ENCODE data around the gene TMEM215.

The TMEM215 gene

GRCh38 chr9:32783168-32783891 is at the start of gene TMEM215:
Gene TMEM215, plus strand, starts transcription at chr9:32783540. Its CDS starts 644 bp downstream, at chr9:32784184.
- H3K4me3 ChIP-seq (ENCODE audit: low read length) = peak within 1 kb of the TSS; percentile 89
- H3K4me1 ChIP-seq (ENCODE audit: control insufficient read depth, low read depth, low read length) = no peaks in the 10 kb centered on the region

GRCh38 chr9:32735476-32735875 is 47.9 kb upstream of the TMEM215 start:
- H3K27ac ChIP-seq (ENCODE audit: low read length) = no peak overlapping the region
- H3K36me3 ChIP-seq (ENCODE audit: control insufficient read depth, low read depth, low read length) = no peaks in the 10 kb centered on the region
- no peaks in the 10 kb centered on the region for H3K27me3 ChIP-seq (ENCODE audit: control insufficient read depth, insufficient read depth, low read length)
- H3K9ac ChIP-seq (ENCODE audit: low read length) = no peak overlapping the region
- no peaks in the 10 kb centered on the region for H3K9me3 ChIP-seq (ENCODE audit: control insufficient read depth, low read depth, low read length)
- no peaks in the 10 kb centered on the region for H3K4me1 ChIP-seq (ENCODE audit: control insufficient read depth, low read depth, low read length)
- no peak overlapping the region for H3K4me3 ChIP-seq (ENCODE audit: low read length)

More at GRCh38 chr9:32783168-32783891, at the start of gene TMEM215:
- Histone ChIP-seq H3K9ac (ENCODE audit: low read length) (peak within 1 kb of the TSS; percentile 28), H3K27me3 (ENCODE audit: control insufficient read depth, insufficient read depth, low read length) (peaks cover 80% of the 10 kb centered on the region), H3K36me3 (ENCODE audit: control insufficient read depth, low read depth, low read length) (no peaks in the 10 kb centered on the region), H3K27ac (ENCODE audit: low read length) (no peak within 1 kb of the TSS), H3K9me3 (ENCODE audit: control insufficient read depth, low read depth, low read length) (no peaks in the 10 kb centered on the region)

GRCh38 chr9:32737378-32737777 is 46.0 kb upstream of the TMEM215 start:
- Histone ChIP-seq H3K9me3 (ENCODE audit: control insufficient read depth, low read depth, low read length) (no peaks in the 10 kb centered on the region), H3K36me3 (ENCODE audit: control insufficient read depth, low read depth, low read length) (no peaks in the 10 kb centered on the region), H3K27me3 (ENCODE audit: control insufficient read depth, insufficient read depth, low read length) (no peaks in the 10 kb centered on the region), H3K27ac (ENCODE audit: low read length) (no peak overlapping the region), H3K4me1 (ENCODE audit: control insufficient read depth, low read depth, low read length) (no peaks in the 10 kb centered on the region), H3K9ac (ENCODE audit: low read length) (no peak overlapping the region), H3K4me3 (ENCODE audit: low read length) (no peak overlapping the region)

GRCh38 chr9:32738501-32739172 is 44.7 kb upstream of the TMEM215 start:
- no peaks in the 10 kb centered on the region for H3K9me3 ChIP-seq (ENCODE audit: control insufficient read depth, low read depth, low read length)
- H3K4me1 ChIP-seq (ENCODE audit: control insufficient read depth, low read depth, low read length) = no peaks in the 10 kb centered on the region
- H3K4me3 ChIP-seq (ENCODE audit: low read length) = no peak overlapping the region
- no peaks in the 10 kb centered on the region for H3K36me3 ChIP-seq (ENCODE audit: control insufficient read depth, low read depth, low read length)
- no peaks in the 10 kb centered on the region for H3K27me3 ChIP-seq (ENCODE audit: control insufficient read depth, insufficient read depth, low read length)
- H3K9ac ChIP-seq (ENCODE audit: low read length) = no peak overlapping the region
- no peak overlapping the region for H3K27ac ChIP-seq (ENCODE audit: low read length)

GRCh38 chr9:32741706-32742105 is 41.6 kb upstream of the TMEM215 start:
- Histone ChIP-seq H3K9me3 (ENCODE audit: control insufficient read depth, low read depth, low read length) (no peaks in the 10 kb centered on the region), H3K4me1 (ENCODE audit: control insufficient read depth, low read depth, low read length) (no peaks in the 10 kb centered on the region), H3K36me3 (ENCODE audit: control insufficient read depth, low read depth, low read length) (no peaks in the 10 kb centered on the region), H3K4me3 (ENCODE audit: low read length) (no peak overlapping the region), H3K27me3 (ENCODE audit: control insufficient read depth, insufficient read depth, low read length) (no peaks in the 10 kb centered on the region), H3K27ac (ENCODE audit: low read length) (no peak overlapping the region), H3K9ac (ENCODE audit: low read length) (no peak overlapping the region)

GRCh38 chr9:32742296-32742695 is 41.0 kb upstream of the TMEM215 start:
- Histone ChIP-seq H3K4me3 (ENCODE audit: low read length) (no peak overlapping the region), H3K27ac (ENCODE audit: low read length) (no peak overlapping the region), H3K9me3 (ENCODE audit: control insufficient read depth, low read depth, low read length) (no peaks in the 10 kb centered on the region), H3K27me3 (ENCODE audit: control insufficient read depth, insufficient read depth, low read length) (no peaks in the 10 kb centered on the region), H3K4me1 (ENCODE audit: control insufficient read depth, low read depth, low read length) (no peaks in the 10 kb centered on the region), H3K9ac (ENCODE audit: low read length) (no peak overlapping the region), H3K36me3 (ENCODE audit: control insufficient read depth, low read depth, low read length) (no peaks in the 10 kb centered on the region)

- Histone ChIP-seq H3K36me3 (ENCODE audit: control insufficient read depth, low read depth, low read length) (no peaks in the 10 kb centered on the region), H3K4me3 (ENCODE audit: low read length) (no peak overlapping the region), H3K4me1 (ENCODE audit: control insufficient read depth, low read depth, low read length) (no peaks in the 10 kb centered on the region), H3K9me3 (ENCODE audit: control insufficient read depth, low read depth, low read length) (no peaks in the 10 kb centered on the region), H3K27ac (ENCODE audit: low read length) (no peak overlapping the region), H3K9ac (ENCODE audit: low read length) (no peak overlapping the region), H3K27me3 (ENCODE audit: control insufficient read depth, insufficient read depth, low read length) (no peaks in the 10 kb centered on the region)
These were observed 35.3 kb upstream of the TMEM215 start for GRCh38 chr9:32748013-32748412.

- Histone ChIP-seq H3K27me3 (ENCODE audit: control insufficient read depth, insufficient read depth, low read length) (no peaks in the 10 kb centered on the region), H3K9me3 (ENCODE audit: control insufficient read depth, low read depth, low read length) (no peaks in the 10 kb centered on the region), H3K36me3 (ENCODE audit: control insufficient read depth, low read depth, low read length) (no peaks in the 10 kb centered on the region), H3K9ac (ENCODE audit: low read length) (no peak overlapping the region), H3K27ac (ENCODE audit: low read length) (no peak overlapping the region), H3K4me3 (ENCODE audit: low read length) (no peak overlapping the region), H3K4me1 (ENCODE audit: control insufficient read depth, low read depth, low read length) (no peaks in the 10 kb centered on the region)
These were observed 27.6 kb upstream of the TMEM215 start for GRCh38 chr9:32755730-32756129.

- H3K9ac ChIP-seq (ENCODE audit: low read length) = no peak overlapping the region
- no peak overlapping the region for H3K27ac ChIP-seq (ENCODE audit: low read length)
- no peaks in the 10 kb centered on the region for H3K36me3 ChIP-seq (ENCODE audit: control insufficient read depth, low read depth, low read length)
- H3K4me3 ChIP-seq (ENCODE audit: low read length) = no peak overlapping the region
- H3K27me3 ChIP-seq (ENCODE audit: control insufficient read depth, insufficient read depth, low read length) = no peaks in the 10 kb centered on the region
- H3K9me3 ChIP-seq (ENCODE audit: control insufficient read depth, low read depth, low read length) = no peaks in the 10 kb centered on the region
- no peaks in the 10 kb centered on the region for H3K4me1 ChIP-seq (ENCODE audit: control insufficient read depth, low read depth, low read length)
These were observed 19.2 kb upstream of the TMEM215 start for GRCh38 chr9:32764139-32764538.

- H3K27me3 ChIP-seq (ENCODE audit: control insufficient read depth, insufficient read depth, low read length) = peaks cover 8% of the 10 kb centered on the region
- no peaks in the 10 kb centered on the region for H3K4me1 ChIP-seq (ENCODE audit: control insufficient read depth, low read depth, low read length)
- H3K4me3 ChIP-seq (ENCODE audit: low read length) = no peak overlapping the region
- no peak overlapping the region for H3K9ac ChIP-seq (ENCODE audit: low read length)
- no peaks in the 10 kb centered on the region for H3K36me3 ChIP-seq (ENCODE audit: control insufficient read depth, low read depth, low read length)
- H3K9me3 ChIP-seq (ENCODE audit: control insufficient read depth, low read depth, low read length) = peaks cover 7% of the 10 kb centered on the region
- H3K27ac ChIP-seq (ENCODE audit: low read length) = no peak overlapping the region
These were observed 8.1 kb upstream of the TMEM215 start for GRCh38 chr9:32775283-32775682.

- peaks cover 7% of the 10 kb centered on the region for H3K9me3 ChIP-seq (ENCODE audit: control insufficient read depth, low read depth, low read length)
These were observed 7.1 kb upstream of the TMEM215 start for GRCh38 chr9:32776201-32776600.

More at GRCh38 chr9:32776201-32776600, 7.1 kb upstream of the TMEM215 start:
- H3K27me3 ChIP-seq (ENCODE audit: control insufficient read depth, insufficient read depth, low read length) = peaks cover 17% of the 10 kb centered on the region
- no peaks in the 10 kb centered on the region for H3K4me1 ChIP-seq (ENCODE audit: control insufficient read depth, low read depth, low read length)
- no peak overlapping the region for H3K4me3 ChIP-seq (ENCODE audit: low read length)
- no peaks in the 10 kb centered on the region for H3K36me3 ChIP-seq (ENCODE audit: control insufficient read depth, low read depth, low read length)
- no peak overlapping the region for H3K27ac ChIP-seq (ENCODE audit: low read length)
- H3K9ac ChIP-seq (ENCODE audit: low read length) = no peak overlapping the region
